Posterior vena cava (tissue), 2 donors: ENCODE measurements around the gene MIR17HG. TPM values are rescaled to one million over a fixed set of nuclear protein-coding genes. Genes with fewer than 3 reads are reported as not detected.
A peak's percentile ranks its signal among the peaks of the same experiment; 100 is the strongest.

Source experiments
- DNase-seq: peaks from one replicate; pipeline ENCODE4 v3.0.0-alpha.2; 2020; ENCODE audit warnings: low spot score
- intact Hi-C, 2 donors: fragments of 100-400 bp; cut with DNase I; formaldehyde crosslinking; loops; one replicate each; pipeline versions ENCODE4 v1.14.1 to v1.14.2; 2022 to 2023
- total RNA-seq, 2 donors: library from RNA; stranded (reverse); fragmentation: NEBNext Ultra II Directional; extraction: Animal tissue kit (Norgen Biotek cat#: 25700); gene quantifications; one replicate each; pipeline ENCODE4 v1.2.1, GENCODE V29; 2021
- donor health status: DM: yes; HTN: yes; CAD: no.
- donor health status: DM: yes; HTN: yes; CAD: no.

MIR17HG gene
- total RNA-seq, 2 donors from 2014 or later, result 2.6 to 3.4 TPM

DNA sequence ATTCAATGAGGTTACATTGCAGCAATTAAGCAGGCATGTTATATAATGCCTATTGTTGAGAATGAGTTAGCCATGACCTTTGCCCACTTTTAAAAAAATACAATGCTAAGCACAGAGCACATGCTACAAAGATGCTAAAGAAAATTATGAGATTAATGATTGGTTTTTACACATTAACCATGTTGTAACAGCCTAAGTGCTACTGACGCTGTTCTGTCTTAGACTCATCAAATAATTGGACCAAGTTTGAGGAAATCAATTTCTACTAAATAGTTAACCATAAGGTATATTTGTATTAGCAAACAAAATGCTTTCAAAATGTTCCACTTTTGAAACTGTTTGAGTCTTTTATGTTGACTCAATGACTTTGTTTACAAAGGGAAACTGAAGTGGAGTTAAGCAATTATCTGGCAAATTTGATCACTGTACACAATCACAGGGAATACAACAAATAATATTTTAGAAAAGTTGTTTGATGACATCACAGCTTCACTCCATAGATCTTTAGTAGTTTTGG lies 14.3 kb downstream of the MIR17HG start:
- intact Hi-C loops, result no loop called here
- DNase-seq, result no peak

DNA sequence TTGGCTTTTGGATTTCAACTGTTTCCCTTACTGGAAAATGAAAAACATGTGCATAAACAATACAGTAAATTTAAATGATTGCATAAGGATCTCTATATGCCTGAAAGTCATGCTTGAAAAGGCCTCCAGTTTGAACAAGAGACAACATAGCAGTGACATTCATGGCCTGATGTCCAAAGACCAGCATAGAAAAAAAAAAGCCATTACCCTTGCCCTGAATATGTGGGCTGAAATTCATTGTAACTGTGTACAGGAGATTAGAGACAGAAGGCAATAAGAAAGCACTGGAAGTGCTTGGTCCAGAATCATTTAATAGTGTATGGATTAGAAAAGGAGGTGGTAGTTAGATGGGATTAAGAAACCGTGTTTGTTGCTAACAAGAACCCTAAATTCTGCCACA lies 15.4 kb downstream of the MIR17HG start:
- DNase-seq, result no peak
- intact Hi-C loops, result no loop called here

DNA sequence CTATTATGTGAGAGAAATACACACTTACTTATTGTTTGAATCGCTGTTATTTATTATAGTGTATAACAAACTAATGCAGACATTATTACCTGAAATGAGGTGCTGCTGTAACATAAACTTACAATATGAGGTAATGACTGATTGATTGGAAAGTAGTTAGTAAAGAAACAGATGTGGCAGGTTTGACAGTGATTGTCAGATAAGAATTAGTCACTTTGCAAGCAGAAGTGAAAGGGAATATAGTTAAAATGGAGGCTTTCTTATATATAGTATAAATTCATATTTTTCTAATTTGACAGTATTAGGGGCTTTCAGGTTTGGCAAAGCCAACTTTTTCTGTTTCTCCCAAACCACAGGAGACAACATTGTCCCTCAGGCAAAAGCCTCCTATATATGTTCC lies 20.6 kb downstream of the MIR17HG start:
- intact Hi-C loops, result no loop called here
- no peak for DNase-seq

DNA sequence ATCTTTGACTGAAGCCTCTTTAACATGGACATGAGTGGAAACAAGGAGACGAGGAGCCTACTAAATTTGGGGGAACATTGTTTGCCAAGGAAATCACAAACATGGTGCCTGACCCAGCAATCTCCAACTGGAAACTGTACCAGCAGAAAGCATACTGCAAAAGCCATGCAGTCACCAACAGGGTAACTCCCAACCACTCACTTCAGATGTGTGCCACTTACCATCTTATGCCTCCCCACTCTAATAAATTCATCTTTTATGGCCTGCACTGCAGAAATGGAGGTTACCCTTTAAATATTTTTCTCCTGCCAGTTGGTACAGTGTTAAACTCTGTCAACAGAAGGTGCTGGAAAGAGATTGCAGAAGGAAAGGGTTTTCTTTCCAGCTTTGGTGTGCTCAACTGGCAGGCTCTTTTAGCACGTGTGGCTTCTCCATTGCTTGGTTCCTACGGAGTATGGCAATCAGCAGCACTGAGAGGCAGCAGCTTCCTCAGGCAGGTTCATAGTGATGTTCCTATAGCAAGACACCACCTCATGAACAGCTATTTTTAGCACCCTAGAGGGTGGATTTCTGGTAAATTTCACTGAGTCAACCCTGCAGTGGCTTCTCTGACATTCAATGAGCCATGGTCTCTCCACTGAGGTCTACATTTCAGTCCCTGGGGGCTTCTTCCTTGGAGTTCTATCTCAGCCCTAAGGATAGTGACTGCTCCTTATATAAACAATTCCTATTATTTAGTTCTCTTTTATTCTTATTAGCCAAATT lies 21.4 kb downstream of the MIR17HG start:
- intact Hi-C loops, result no loop called here
- no peak for DNase-seq

DNA sequence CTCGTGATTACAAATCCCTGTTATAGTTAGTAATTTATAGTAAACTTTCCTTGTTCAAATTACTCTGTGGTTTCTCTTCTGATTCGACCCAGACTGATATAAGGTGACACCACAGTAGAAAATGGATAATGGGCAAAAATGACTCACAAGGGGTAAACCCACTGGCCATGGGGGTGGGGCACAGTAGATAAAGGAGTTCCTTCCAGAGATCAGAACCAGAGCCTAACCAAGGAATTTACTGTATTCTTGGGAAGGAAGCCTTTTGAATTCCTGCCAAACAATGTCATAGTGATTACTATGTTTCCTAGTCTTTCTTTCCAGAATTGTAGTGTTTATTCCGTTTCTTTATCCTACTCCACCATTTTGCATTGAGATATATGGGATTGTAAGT lies 21.9 kb downstream of the MIR17HG start:
- intact Hi-C loops, result no loop called here
- no peak for DNase-seq

- intact Hi-C loops, result no loop called here
- DNase-seq, result no peak
Measured at GRCh38 chr13:91370501-91370900, 23.0 kb downstream of the MIR17HG start.

DNA sequence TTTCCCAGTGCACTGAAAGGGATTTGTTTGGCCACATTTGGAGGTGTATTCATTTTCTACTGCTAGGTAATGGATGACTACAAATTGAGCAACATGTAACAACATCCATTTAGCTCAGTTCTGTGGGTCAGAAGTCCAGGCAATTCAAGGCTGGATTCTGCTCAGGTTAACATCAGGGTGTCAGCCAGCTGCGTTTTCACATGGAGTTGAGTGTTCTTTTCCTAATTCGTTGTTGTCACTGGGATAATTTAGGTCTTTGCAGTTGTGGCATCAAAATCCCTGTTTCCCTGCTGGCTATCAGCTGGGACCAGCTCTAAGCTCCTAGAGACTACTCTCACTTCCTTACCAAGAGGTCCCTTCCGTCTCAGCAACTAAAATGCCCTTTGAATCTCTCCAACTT lies 25.4 kb downstream of the MIR17HG start:
- no peak for DNase-seq
- intact Hi-C loops, result no loop called here

DNA sequence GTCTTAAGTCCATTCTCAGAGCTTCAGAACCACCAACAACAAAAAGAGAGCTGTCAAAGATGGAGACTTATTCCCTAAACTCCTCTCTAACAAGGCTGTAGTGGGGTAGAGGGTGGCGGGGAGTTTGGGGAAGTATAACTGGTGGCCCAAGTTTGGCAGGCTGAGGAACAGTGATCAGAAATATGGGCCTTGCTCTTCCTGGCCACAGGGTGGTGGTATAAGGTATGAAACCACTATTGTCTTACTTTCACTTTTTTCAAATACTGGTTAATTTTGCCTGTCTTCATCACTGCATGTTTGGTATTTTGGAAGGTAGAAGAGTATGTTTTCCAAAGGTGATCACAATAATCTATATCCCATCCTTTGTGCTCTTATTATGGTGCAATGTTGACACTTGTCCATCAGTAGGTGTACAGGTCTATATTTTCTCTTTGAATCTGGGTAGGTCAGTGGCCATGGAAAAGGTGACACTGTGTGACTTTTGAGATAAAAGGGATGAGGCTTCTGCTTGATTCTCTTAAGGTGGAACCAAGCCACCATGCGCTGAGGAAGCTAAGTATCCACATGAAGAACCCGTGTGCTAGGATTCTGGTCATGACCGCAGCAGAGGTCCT lies 27.7 kb downstream of the MIR17HG start:
- intact Hi-C loops, result no loop called here
- DNase-seq, result no peak

GRCh38 chr13:91381371-91381770 lies 33.9 kb downstream of the MIR17HG start:
- intact Hi-C loops, result no loop called here
- DNase-seq, result no peak

DNA sequence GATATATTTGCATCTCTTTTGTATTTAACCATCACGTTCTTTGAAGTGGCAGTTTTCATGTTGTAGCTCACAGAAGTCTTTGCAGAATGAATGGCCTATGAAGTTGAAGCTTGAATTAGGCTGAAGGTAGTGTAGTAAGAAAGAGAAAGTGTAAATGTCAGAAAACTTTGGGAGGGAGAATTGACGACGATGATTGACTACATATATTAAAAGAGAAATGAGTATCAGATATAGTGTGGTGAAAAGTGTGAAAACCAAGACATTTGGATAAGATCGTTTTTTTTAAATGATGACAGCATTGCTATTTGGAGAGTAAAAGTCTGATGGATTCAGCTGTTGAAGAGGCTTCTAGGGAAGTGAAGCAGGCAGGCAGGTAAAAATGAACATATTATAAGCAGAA lies 36.3 kb downstream of the MIR17HG start:
- intact Hi-C loops, result no loop called here
- no peak for DNase-seq

DNA sequence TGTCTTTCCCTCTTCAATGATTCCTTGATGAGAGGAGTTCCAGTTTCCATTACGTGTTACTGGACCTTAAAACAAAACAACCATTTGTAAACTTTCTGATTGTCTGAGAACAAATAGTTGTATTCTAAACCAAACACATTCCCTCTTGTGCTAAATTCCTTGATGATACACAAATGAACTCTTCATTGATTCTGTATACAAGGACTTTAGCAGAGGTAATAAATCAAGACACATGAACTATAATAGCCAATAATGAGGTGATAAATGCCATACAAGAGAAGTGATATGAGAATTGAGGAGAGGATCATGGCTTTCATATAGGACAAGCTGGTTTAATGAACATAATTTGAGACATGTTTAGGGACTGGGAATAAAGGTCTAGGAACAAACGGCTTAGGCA lies 37.4 kb downstream of the MIR17HG start:
- intact Hi-C loops, result no loop called here
- no peak for DNase-seq

DNA sequence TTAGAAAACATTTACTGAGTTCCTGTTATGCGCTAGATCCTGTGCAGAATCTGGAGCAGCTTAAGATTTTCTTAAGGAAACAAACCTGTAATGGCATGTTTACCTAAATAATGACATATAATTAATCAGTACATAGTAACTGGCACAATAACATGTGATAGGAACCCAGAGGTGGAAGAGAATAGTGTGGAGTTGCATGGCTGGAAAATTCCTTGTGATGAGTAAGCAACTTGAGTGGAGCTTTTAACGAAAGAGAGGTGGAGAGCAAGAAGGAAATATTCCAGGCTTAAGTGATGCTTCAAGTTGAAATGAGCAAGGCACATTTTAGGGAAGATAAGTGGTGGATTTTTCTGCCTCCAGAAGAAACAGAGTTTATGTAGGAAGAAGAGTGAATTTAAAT lies 41.7 kb downstream of the MIR17HG start:
- intact Hi-C loops, result no loop called here
- DNase-seq, result no peak

- intact Hi-C loops, result no loop called here
- no peak for DNase-seq
Measured at GRCh38 chr13:91397595-91397994, 50.1 kb downstream of the MIR17HG start.

- intact Hi-C loops, result no loop called here
- peak; percentile 91 for DNase-seq
Measured at GRCh38 chr13:91398413-91399188, 51.1 kb downstream of the MIR17HG start, which contains the start of gene GPC5. Gene GPC5 (plus strand): TSS chr13:91398621.

GRCh38 chr13:91399189-91400062 lies 51.9 kb downstream of the MIR17HG start:
- intact Hi-C loops, result no loop called here
- DNase-seq, result no peak

DNA sequence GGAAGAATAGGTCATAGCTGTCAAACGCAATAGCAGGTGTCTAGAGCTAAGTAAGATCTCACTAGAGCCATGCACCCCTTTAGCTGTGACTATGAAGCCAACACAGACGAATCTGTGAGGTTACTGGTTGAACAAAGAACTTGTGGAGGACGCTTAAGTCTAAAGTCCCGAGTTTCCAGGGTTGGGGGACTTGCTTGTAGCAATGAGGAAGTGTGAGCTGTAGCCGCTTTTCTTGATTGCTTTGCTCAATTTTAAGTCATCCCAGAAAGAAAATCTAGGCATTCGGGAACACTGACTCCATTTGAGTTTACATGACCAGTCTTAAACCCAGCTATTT lies 52.5 kb downstream of the MIR17HG start:
- no peak for DNase-seq
- intact Hi-C loops, result no loop called here

GRCh38 chr13:91400671-91401070 lies 53.2 kb downstream of the MIR17HG start:
- no peak for DNase-seq
- intact Hi-C loops, result no loop called here

DNA sequence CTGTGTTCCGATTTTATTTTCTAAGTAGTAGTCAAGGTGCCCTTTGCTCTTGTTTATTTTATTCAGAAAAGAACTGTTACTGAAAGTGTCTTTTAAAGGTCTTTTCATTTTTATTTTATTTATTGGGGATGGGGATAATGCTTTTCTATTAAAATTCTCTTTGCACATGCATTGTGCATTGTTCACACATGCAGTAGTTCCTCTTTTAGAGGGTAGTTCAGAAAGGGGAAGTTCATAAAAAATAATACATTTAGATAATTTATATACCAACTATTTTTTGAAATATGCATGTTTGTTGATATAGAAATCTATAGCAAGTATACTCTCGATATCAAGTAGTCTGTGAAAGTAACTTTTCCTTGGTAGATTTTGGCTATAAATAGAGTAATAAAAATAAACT lies 54.4 kb downstream of the MIR17HG start:
- no peak for DNase-seq
- intact Hi-C loops, result no loop called here
